Right atrium auricular region (tissue), 2 donors: ENCODE data around the gene PFDN5. TPM values are rescaled to one million over a fixed set of nuclear protein-coding genes. Genes with fewer than 3 reads are reported as not detected.

ENCODE experiments used
- DNase-seq: peaks from one replicate; pipeline ENCODE4 v3.0.0-alpha.2; 2019; ENCODE audit warnings: low spot score
- H3K27ac ChIP-seq, 2 donors: fragments of 200-600 bp; sonication (generic); 1 replicate in 1 of 2; 2 replicates in 1 of 2; pipeline ENCODE4 v1.5.1; 2016 to 2019
- H3K27me3 ChIP-seq, 2 donors: fragments of 200-600 bp; sonication (generic); one replicate each; pipeline versions ENCODE4 v1.5.1 to v1.6.0; 2017 to 2019
- H3K36me3 ChIP-seq: fragments of 200-600 bp; sonication (generic); one replicate; pipeline ENCODE4 v1.5.1; 2016
- H3K4me1 ChIP-seq, 2 donors: fragments of 200-600 bp; sonication (generic); one replicate each; pipeline versions ENCODE4 v1.5.1 to v1.6.0; 2017 to 2019
- H3K4me3 ChIP-seq, 2 donors: fragments of 200-600 bp; sonication (generic); 1 replicate in 1 of 2; 2 replicates in 1 of 2; pipeline ENCODE4 v1.5.1; 2017 to 2019; ENCODE audit warnings: mild to moderate bottlenecking in 1 of 2, moderate library complexity in 1 of 2
- H3K9me3 ChIP-seq, 2 donors: fragments of 200-600 bp; sonication (generic); one replicate each; pipeline ENCODE4 v1.5.1; 2019
- total RNA-seq, 2 donors: library from RNA; depleted of rRNA; stranded (reverse); fragments of >200 nt; gene quantifications; one replicate each; pipeline ENCODE4 v1.1.0, GENCODE V29; 2016
- TF ChIP-seq, protein P1 (sequence below), 2 donors: fragments of 200-600 bp; sonication (generic); IDR thresholded peaks; one replicate each; pipeline ENCODE4 v1.5.1; 2019; ENCODE audit warnings: antibody characterized with exemption in 2 of 2

PFDN5 gene
- 100 to 1,000 TPM; 416 to 549 TPM for total RNA-seq

DNA sequence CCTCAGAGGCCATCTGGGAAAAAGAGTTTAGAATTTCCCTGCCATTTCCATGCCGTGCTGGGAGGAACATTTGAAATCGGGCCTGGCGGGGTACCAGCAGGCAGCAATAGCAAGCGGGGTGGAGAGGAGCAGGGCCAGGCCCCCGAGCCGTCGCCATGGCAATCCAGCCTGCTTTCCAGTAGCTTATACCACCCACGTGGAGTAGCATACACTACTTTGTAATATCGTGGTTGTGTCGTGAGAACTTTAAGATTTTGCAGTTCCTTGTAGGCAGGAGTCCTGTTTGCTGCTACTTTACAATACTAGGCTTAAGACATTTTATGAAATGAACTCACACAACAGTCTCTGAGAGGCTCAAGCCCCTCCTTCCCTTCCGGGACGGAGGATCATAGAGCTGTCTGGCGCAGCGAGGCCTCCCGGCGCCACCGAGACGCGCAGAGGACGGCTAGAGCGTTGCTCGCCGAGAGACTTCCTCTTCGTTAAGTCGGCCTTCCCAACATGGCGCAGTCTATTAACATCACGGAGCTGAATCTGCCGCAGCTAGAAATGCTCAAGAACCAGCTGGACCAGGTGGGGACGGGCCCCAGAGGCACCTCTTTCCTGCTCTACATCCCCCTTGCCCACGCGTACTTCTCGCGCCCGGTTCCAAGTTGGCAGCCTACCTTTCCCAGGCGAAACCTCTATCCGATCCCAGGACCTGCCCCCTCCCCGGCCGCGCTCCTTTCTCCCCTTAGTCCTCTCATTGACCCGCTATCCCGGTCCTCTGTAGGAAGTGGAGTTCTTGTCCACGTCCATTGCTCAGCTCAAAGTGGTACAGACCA lies at the start of gene PFDN5:
Gene PFDN5 (plus strand): TSS at position 473 of the 821 bp plus-strand sequence. CDS start 26 bp downstream, at position 499.
- H3K36me3 ChIP-seq: peaks cover 13% of the 10 kb centered on the region
- peak within 1 kb of the TSS; percentile 83 to 88 for H3K4me3 ChIP-seq
- H3K27me3 ChIP-seq: no peaks in the 10 kb centered on the region
- no peaks in the 10 kb centered on the region for H3K9me3 ChIP-seq
- H3K27ac ChIP-seq: peak within 1 kb of the TSS; percentile 85 to 89
- peaks cover 0 to 39% of the 10 kb centered on the region in 2 donors for H3K4me1 ChIP-seq
- peak; percentile 91 for DNase-seq
- TF ChIP-seq, protein P1, sequence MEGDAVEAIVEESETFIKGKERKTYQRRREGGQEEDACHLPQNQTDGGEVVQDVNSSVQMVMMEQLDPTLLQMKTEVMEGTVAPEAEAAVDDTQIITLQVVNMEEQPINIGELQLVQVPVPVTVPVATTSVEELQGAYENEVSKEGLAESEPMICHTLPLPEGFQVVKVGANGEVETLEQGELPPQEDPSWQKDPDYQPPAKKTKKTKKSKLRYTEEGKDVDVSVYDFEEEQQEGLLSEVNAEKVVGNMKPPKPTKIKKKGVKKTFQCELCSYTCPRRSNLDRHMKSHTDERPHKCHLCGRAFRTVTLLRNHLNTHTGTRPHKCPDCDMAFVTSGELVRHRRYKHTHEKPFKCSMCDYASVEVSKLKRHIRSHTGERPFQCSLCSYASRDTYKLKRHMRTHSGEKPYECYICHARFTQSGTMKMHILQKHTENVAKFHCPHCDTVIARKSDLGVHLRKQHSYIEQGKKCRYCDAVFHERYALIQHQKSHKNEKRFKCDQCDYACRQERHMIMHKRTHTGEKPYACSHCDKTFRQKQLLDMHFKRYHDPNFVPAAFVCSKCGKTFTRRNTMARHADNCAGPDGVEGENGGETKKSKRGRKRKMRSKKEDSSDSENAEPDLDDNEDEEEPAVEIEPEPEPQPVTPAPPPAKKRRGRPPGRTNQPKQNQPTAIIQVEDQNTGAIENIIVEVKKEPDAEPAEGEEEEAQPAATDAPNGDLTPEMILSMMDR (IDR thresholded peaks at IDR 0.05): no peak

DNA sequence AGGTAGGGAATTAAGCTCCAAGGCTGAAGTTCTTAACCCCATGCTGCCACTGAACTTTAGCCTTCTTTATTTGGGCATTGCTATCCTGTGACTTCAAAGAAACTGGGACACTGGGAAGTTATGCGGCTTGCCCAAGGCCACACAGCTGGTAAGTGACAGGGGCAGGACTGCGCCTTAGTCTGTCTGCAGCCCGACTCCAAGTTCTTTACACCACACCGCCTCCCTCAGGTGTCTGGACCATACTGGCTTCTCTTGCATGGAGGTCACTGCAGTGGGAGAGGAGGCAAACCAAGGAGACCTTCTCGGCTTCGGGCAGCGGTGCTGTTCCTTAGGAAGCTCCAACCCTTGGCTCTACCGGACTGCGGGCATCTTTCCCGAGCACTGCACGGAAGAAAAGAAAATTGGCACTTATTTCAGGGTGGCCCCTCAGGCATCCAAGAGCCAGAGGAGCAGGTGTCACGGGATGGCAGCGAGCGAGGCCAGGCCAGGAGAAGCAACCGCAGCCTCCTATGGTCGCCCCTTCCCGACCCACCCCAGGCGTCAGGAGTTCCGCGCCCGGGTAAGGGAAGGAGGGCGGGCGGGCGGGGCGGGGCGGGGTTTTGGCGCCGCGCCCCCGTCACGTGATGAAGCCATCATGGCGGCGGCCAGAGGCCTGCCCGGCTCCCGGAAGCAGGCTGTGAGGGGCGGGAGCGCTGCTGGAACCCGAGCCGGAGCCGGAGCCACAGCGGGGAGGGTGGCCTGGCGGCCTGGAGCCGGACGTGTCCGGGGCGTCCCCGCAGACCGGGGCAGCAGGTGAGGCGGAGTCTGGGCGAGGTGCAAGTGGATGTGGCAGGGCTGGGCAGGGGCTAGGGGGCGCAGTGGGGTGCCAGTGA lies 43.6 kb upstream of the PFDN5 start:
- H3K4me1 ChIP-seq: peaks cover 0 to 30% of the 10 kb centered on the region in 2 donors
- peak overlapping the region; percentile 82 to 94 for H3K4me3 ChIP-seq
- no peaks in the 10 kb centered on the region for H3K27me3 ChIP-seq
- TF ChIP-seq, protein P1 (IDR thresholded peaks at IDR 0.05): peak; percentile 17 to 62
- H3K27ac ChIP-seq: peak overlapping the region; percentile 86 to 89
- H3K36me3 ChIP-seq: peaks cover 5% of the 10 kb centered on the region
- DNase-seq: peak; percentile 78
- H3K9me3 ChIP-seq: no peaks in the 10 kb centered on the region

DNA sequence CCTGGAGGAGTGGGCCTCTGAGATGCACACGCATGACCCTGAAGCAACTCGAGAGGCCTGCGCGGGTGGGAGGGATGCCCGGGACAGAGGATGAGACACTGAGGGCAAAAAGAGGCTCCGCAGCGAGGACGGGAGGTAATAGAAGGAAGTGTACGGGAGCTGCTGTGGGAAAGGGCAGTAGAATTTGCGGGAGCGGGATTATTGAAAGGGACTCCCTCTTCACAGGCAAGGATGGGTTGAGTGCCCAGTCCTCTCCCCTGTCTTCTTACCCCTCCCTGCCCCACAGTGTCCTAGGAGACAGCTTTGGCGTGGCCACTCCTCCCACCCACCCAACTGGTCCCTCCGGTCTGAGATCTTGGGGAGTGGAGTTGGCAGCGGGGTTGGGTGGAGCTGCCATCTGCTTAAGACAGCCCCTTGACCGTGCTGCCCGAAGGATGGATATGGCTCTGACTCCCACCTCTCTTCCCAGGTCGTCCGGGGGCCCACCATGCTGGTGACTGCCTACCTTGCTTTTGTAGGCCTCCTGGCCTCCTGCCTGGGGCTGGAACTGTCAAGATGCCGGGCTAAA lies 42.9 kb upstream of the PFDN5 start:
- DNase-seq: no peak
- TF ChIP-seq, protein P1 (IDR thresholded peaks at IDR 0.05): no peak
- Histone ChIP-seq H3K4me3 (peak overlapping the region; percentile 82 to 94), H3K9me3 (no peaks in the 10 kb centered on the region), H3K36me3 (peaks cover 5% of the 10 kb centered on the region), H3K27ac (peak overlapping the region; percentile 86 to 89), H3K27me3 (no peaks in the 10 kb centered on the region), H3K4me1 (peaks cover 0 to 30% of the 10 kb centered on the region in 2 donors)

DNA sequence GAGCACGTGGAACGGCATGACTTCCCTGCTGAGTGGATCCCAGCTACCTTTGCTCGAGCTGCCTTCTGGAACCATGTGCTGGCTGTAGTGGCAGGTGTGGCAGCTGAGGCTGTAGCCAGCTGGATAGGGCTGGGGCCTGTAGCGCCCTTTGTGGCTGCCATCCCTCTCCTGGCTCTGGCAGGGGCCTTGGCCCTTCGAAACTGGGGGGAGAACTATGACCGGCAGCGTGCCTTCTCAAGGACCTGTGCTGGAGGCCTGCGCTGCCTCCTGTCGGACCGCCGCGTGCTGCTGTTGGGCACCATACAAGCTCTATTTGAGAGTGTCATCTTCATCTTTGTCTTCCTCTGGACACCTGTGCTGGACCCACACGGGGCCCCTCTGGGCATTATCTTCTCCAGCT lies 42.0 kb upstream of the PFDN5 start:
- Histone ChIP-seq H3K27ac (no peak overlapping the region), H3K4me1 (peaks cover 0 to 30% of the 10 kb centered on the region in 2 donors), H3K27me3 (no peaks in the 10 kb centered on the region), H3K9me3 (no peaks in the 10 kb centered on the region), H3K36me3 (peaks cover 5% of the 10 kb centered on the region), H3K4me3 (no peak overlapping the region)
- no peak for DNase-seq
- TF ChIP-seq, protein P1 (IDR thresholded peaks at IDR 0.05): no peak

DNA sequence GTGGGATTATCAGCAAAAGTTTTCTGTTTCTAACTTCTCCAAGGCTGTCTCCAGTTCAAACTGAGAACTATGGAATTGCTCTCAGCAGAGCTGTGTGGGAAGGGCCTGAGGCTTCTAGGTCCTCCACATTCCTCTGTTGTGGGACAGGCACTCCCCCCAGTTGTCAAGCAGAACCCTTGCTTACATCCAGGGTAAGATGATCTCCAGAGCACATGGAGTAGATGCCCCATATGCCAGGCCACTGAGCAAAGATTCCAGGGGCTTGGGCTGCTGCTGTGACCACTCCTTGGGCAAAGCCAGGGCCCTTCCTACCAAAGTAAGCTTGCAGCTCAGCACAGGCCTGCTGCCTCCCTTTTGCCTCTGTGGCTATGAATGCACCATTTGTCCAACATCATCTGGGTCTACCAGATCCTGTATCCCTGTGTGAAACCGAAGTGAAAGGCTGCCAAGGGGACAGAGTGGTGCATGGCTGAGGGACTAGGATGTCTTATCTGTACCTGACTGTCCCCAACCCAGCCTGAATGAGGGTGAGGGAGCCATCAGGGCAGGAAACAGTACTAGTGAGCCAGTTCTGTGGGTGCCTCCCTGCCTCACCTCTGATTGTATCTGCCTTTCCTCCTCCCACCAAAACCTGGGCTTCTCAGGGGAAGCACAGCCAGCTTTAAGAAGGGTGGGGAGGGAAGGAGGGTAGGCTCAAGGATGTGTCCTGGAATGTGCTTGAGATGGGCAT lies 40.4 kb upstream of the PFDN5 start:
- Histone ChIP-seq H3K36me3 (peaks cover 5% of the 10 kb centered on the region), H3K27me3 (no peaks in the 10 kb centered on the region), H3K27ac (no peak overlapping the region), H3K9me3 (no peaks in the 10 kb centered on the region), H3K4me1 (peaks cover 0 to 30% of the 10 kb centered on the region in 2 donors), H3K4me3 (no peak overlapping the region)
- TF ChIP-seq, protein P1 (IDR thresholded peaks at IDR 0.05): no peak
- DNase-seq: no peak
